H1 (cell line): Measurements from ENCODE around the gene IL36B. TPM values are rescaled to one million over a fixed set of nuclear protein-coding genes. Genes with fewer than 3 reads are reported as not detected.

Experiments
- ASH2L ChIP-seq: fragments of 200-600, 300-600 bp; sonication (generic); IDR thresholded peaks from one replicate; pipeline ENCODE4 v1.7.1; 2017; ENCODE audit warnings: low read length
- KDM1A ChIP-seq: fragments of 200-600, 300-600 bp; sonication (generic); IDR thresholded peaks from 2 replicates; pipeline ENCODE4 v1.7.1; 2016; ENCODE audit warnings: mild to moderate bottlenecking, low read length, borderline replicate concordance
- polyA plus RNA-seq, 7 experiments: library from polyadenylated mRNA; depleted of rRNA in 3 of 7; stranded (reverse) in 5 of 7; unstranded in 2 of 7; fragments of >200 nt in 5 of 7; fragments of 200-250 nt in 2 of 7; gene quantifications; 1 replicate in 5 of 7; 2 replicates in 1 of 7; 4 replicates in 1 of 7; pipeline versions ENCODE4 v1.2.1 to v1.2.3, GENCODE V29; 2011 to 2013; ENCODE audit warnings: missing spikeins in 2 of 7, mixed read lengths in 2 of 7
- total RNA-seq: library from RNA; stranded (reverse); fragmentation: NEBNext Ultra II Directional; extraction: Animal tissue kit (Norgen Biotek cat#: 25700); gene quantifications from 2 replicates; pipeline ENCODE4 v1.2.1, GENCODE V29; 2021
- TF ChIP-seq, protein P1 (sequence below), 3 experiments: IDR thresholded peaks; 1 replicate in 2 of 3; 2 replicates in 1 of 3; pipeline versions ENCODE4 v1.5.1 to v1.6.1; 2011; ENCODE audit warnings: low read length in 3 of 3, mild to moderate bottlenecking in 3 of 3, inconsistent platforms in 2 of 3, low read depth in 1 of 3, moderate library complexity in 1 of 3; ENCODE audit not compliant: insufficient read depth in 1 of 3; ENCODE audit errors: control extremely low read depth in 1 of 3

Gene IL36B
- total and polyA plus RNA-seq, 2 of the 8 experiments (the other 6 are each of a cell fraction or from before 2014, with no cell fraction given): not detected

DNA sequence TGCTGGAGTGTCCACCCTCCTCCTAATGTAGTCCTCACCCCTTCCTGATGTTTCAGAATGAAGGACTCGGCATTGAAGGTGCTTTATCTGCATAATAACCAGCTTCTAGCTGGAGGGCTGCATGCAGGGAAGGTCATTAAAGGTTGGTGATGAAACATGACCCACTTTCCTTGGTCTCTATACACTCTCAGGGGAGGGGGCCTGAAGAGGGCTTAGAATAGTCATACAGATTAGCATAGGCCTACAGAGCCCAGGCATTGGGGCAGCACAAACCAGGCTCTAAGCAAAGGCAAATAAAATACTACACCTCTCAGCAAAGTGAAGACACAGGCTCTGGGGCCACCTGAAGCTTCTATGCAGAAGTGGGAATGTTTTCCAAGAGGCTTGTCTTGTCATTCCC, 8.1 kb upstream of the IL36B start (continued):
- TF ChIP-seq, protein P1, sequence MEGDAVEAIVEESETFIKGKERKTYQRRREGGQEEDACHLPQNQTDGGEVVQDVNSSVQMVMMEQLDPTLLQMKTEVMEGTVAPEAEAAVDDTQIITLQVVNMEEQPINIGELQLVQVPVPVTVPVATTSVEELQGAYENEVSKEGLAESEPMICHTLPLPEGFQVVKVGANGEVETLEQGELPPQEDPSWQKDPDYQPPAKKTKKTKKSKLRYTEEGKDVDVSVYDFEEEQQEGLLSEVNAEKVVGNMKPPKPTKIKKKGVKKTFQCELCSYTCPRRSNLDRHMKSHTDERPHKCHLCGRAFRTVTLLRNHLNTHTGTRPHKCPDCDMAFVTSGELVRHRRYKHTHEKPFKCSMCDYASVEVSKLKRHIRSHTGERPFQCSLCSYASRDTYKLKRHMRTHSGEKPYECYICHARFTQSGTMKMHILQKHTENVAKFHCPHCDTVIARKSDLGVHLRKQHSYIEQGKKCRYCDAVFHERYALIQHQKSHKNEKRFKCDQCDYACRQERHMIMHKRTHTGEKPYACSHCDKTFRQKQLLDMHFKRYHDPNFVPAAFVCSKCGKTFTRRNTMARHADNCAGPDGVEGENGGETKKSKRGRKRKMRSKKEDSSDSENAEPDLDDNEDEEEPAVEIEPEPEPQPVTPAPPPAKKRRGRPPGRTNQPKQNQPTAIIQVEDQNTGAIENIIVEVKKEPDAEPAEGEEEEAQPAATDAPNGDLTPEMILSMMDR (IDR thresholded peaks at IDR 0.05; ENCODE audit: control extremely low read depth in 1 of 3, insufficient read depth in 1 of 3, low read depth in 1 of 3, low read length in 3 of 3): no peak
- TF ChIP-seq ASH2L (no peak), KDM1A (no peak)
- TF ChIP-seq, all 59 proteins: peak for 0
